Activated CD4-positive, alpha-beta T cell treated with anti-CD3 and anti-CD28 coated beads, Interleukin-2, Interleukin-4, amounts not matched to agents 100 ng/mL and 50 ng/mL, durations not matched to agents 16 hours and 8 hours (primary cell): ENCODE measurements around the gene SPINK6.

Experiments
- DNase-seq: peaks from one replicate; pipeline ENCODE4 v3.0.0-alpha.2; 2020; ENCODE audit warnings: low spot score

SPINK6 gene

GRCh38 chr5:148224117-148224742 is 21.4 kb downstream of the SPINK6 start:
- DNase-seq, result no peak

GRCh38 chr5:148228392-148228984 is 25.6 kb downstream of the SPINK6 start:
- peak; percentile 10 for DNase-seq

- no peak for DNase-seq
These were observed 27.0 kb downstream of the SPINK6 start for GRCh38 chr5:148229840-148230239.

GRCh38 chr5:148230240-148230639 is 27.4 kb downstream of the SPINK6 start:
- DNase-seq, result no peak

- no peak for DNase-seq
These were observed 35.1 kb downstream of the SPINK6 start for GRCh38 chr5:148237785-148238417.

- DNase-seq, result no peak
These were observed 35.6 kb downstream of the SPINK6 start, which contains the start of gene MARCOL for GRCh38 chr5:148238418-148238794. Gene MARCOL, plus strand, starts transcription at chr5:148238525. Its CDS starts 73 bp downstream, at chr5:148238598.

- DNase-seq, result no peak
These were observed 46.1 kb downstream of the SPINK6 start for GRCh38 chr5:148248894-148249293.

GRCh38 chr5:148255456-148255855 is 52.6 kb downstream of the SPINK6 start:
- no peak for DNase-seq

- DNase-seq, result no peak
These were observed 56.4 kb downstream of the SPINK6 start for GRCh38 chr5:148259288-148259687.

- DNase-seq, result no peak
These were observed 58.4 kb downstream of the SPINK6 start for GRCh38 chr5:148261221-148261620.
